ENCODE measurements around the gene TEF. TPM values are rescaled to one million over a fixed set of nuclear protein-coding genes. Genes with fewer than 3 reads are reported as not detected.

Gene TEF
- total RNA-seq, 1 experiment from 2014 or later, result 2.2 TPM

DNA sequence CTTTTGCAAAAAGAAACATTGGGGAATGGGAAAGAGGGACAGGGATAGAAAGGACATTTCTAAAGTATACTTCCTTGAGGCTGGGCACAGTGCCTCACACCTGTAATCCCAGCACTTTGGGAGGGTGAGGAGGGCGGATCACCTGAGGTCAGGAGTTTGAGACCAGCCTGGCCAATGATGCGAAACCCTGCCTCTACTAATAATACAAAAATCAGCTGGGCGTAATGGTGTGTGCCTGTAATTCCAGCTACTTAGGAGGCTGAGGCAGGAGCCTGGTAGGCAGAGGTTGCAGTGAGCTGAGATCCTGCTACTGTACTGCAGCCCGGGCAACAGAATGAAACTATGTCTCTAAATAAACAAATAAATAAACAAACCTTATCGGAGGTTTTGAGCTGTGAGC lies 16.3 kb upstream of the TEF start:
- no TSS peak for BruUV-seq (replicated peaks)
- ChIA-PET POLR2A (interaction anchor here (0.6 to 4.6 kb wide), 3 partner anchors 15 to 79 kb away, joined by 3 to 46 read pairs (median 31); partner anchors contain the start of genes RANGAP1 and TEF), CTCF (interaction anchor here (0.6 kb wide), 1 partner anchor 694 kb away, joined by 3 read pairs; no protein-coding TSS in a partner anchor)
- no peak for DNase-seq (ENCODE audit: unreplicated experiment)
- no peaks in the 10 kb centered on the region for H3K9me3 Mint-ChIP-seq (ENCODE audit: unreplicated experiment)
- no peak for TF ChIP-seq CTCF (IDR thresholded peaks at IDR 0.05; ENCODE audit: unreplicated experiment)
- intact Hi-C loops (cut with micrococcal nuclease), result no loop called here
- H3K27me3 Mint-ChIP-seq (ENCODE audit: insufficient read depth, unreplicated experiment), result no peaks in the 10 kb centered on the region
- no peak overlapping the region for H3K4me3 Mint-ChIP-seq (ENCODE audit: unreplicated experiment)
- H3K4me1 Mint-ChIP-seq (ENCODE audit: insufficient read depth, unreplicated experiment), result peaks cover 9% of the 10 kb centered on the region
- H3K36me3 Mint-ChIP-seq (ENCODE audit: insufficient read depth, unreplicated experiment), result no peaks in the 10 kb centered on the region
- H3K27ac Mint-ChIP-seq (ENCODE audit: low read depth, unreplicated experiment), result no peak overlapping the region

DNA sequence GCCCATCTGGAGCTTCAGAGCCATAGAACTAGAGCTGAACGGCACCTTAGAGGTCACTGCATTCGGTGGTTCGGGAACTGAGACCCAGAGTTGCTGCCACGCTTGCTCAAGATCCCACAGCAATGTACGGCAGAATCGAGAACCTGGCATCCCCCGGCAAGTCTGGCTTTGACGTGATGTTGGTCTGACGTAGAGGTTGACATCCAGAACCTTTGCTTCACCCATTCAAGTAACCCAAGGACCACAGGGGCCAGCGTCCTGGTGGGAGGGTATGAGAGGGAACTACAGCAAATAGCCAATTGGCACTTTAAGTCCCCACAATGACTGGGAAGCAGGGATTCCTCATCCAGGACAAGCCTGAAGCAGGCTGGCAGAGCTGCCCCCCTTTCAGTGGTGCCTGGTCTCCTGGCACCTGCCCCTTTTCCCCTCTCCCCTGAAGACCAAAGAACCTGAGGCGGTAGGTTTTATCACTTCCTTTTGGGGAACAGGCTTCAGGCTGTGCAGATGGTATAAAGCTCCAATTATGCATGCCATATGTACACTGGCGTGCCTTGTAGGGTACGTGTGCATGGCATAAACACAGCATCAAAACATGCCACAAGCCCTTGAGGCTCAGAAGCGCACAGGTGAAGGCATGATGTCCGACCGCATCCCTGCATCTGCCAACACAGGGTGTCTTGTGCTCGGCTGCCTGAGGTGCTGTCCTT lies 15.3 kb upstream of the TEF start:
- Mint-ChIP-seq H3K27ac (ENCODE audit: low read depth, unreplicated experiment) (no peak overlapping the region), H3K4me3 (ENCODE audit: unreplicated experiment) (peak overlapping the region; percentile 47), H3K9me3 (ENCODE audit: unreplicated experiment) (no peaks in the 10 kb centered on the region), H3K4me1 (ENCODE audit: insufficient read depth, unreplicated experiment) (peaks cover 9% of the 10 kb centered on the region), H3K27me3 (ENCODE audit: insufficient read depth, unreplicated experiment) (no peaks in the 10 kb centered on the region), H3K36me3 (ENCODE audit: insufficient read depth, unreplicated experiment) (no peaks in the 10 kb centered on the region)
- CTCF ChIA-PET, result interaction anchor here (0.7 to 2.2 kb wide), 2 partner anchors 11 to 174 kb away, joined by 3 to 10 read pairs; no protein-coding TSS in a partner anchor
- DNase-seq (ENCODE audit: unreplicated experiment), result no peak
- BruUV-seq (replicated peaks), result no TSS peak
- POLR2A ChIA-PET, result interaction anchor here (0.6 to 4.6 kb wide), 11 partner anchors 10 to 344 kb away, joined by 3 to 46 read pairs (median 4); partner anchors contain the start of genes DESI1, RANGAP1, TEF and TOB2
- intact Hi-C loops (cut with micrococcal nuclease), result no loop called here
- TF ChIP-seq CTCF (IDR thresholded peaks at IDR 0.05; ENCODE audit: unreplicated experiment), result no peak

DNA sequence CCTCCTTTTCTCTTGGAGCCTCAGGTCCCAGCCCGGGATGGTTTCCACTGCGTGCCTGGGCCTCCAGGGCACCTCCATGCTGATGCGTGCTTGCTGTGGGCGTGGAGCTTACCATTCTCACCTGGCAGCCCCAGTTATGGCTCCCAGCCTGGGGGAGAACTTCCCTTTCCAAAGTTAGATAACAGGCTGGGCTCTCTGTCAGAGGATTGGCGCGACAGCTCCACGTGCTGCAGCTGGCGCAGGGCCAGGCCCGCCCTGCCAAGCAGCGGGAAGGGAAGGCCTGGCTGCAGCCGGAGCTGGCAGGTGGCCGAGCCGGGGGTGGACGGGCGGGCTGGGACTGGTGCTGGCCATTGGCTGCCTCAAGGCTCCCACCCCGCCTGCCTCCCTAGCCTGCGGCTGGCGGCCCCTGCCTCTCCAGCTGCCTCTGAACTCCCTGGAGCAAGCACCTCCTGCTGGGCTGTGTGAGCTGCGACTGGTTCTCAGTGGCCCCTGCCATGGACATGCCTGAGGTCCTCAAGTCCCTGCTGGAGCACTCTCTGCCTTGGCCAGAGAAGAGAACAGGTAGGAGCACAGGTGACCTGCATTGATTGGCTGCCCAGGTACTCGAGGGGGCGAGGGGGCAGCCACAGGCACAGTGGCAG lies 14.6 kb upstream of the TEF start:
- POLR2A ChIA-PET, result interaction anchor here (0.8 to 4.6 kb wide), 10 partner anchors 9 to 345 kb away, joined by 3 to 46 read pairs (median 4); partner anchors contain the start of genes DESI1, RANGAP1, TEF and TOB2
- TF ChIP-seq CTCF (IDR thresholded peaks at IDR 0.05; ENCODE audit: unreplicated experiment), result peak; percentile 17
- no TSS peak for BruUV-seq (replicated peaks)
- CTCF ChIA-PET, result interaction anchor here (0.6 to 2.2 kb wide), 4 partner anchors 10 to 174 kb away, joined by 3 to 10 read pairs (median 4); no protein-coding TSS in a partner anchor
- no peaks in the 10 kb centered on the region for H3K27me3 Mint-ChIP-seq (ENCODE audit: insufficient read depth, unreplicated experiment)
- H3K4me1 Mint-ChIP-seq (ENCODE audit: insufficient read depth, unreplicated experiment), result peaks cover 9% of the 10 kb centered on the region
- no peaks in the 10 kb centered on the region for H3K9me3 Mint-ChIP-seq (ENCODE audit: unreplicated experiment)
- H3K27ac Mint-ChIP-seq (ENCODE audit: low read depth, unreplicated experiment), result no peak overlapping the region
- H3K4me3 Mint-ChIP-seq (ENCODE audit: unreplicated experiment), result peak overlapping the region; percentile 47
- intact Hi-C loops (cut with micrococcal nuclease), result no loop called here
- no peaks in the 10 kb centered on the region for H3K36me3 Mint-ChIP-seq (ENCODE audit: insufficient read depth, unreplicated experiment)
- peak; percentile 93 for DNase-seq (ENCODE audit: unreplicated experiment)

All from MCF 10A (cell line).